GM18870 (cell line): ENCODE measurements around the gene TAF4.
"Not testable (repeated sequence)": the region's sequence is repeated elsewhere in the genome, so short reads cannot be mapped to it uniquely, and the experiment has no call there.

Experiments used
- ATAC-seq: cut with Tn5 transposase; IDR thresholded peaks from one replicate; pipeline ENCODE4 v1.9.1; 2021; ENCODE audit warnings: moderate library complexity; ENCODE audit not compliant: unreplicated experiment

TAF4 gene

DNA sequence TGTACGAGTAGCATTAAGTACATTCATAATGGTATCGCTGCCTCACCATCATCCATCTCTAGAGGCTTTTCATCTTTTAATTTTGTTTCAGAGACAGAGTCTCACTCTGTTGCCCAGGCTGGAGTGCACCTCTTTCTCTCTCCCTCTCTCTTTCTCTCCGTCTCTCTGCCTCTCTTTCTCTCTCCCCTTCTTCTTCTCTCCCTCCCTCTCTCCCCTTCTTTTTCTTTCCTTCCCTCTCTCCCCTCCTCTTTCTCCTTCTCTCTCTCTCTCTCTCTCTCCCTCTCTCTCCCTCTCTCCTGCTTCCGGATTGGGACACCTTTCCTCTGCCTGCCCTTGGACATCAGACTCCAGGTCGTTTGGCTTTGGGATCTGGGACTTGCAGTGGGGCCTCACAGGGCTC lies 17.6 kb upstream of the TAF4 start:
- no peak for ATAC-seq

DNA sequence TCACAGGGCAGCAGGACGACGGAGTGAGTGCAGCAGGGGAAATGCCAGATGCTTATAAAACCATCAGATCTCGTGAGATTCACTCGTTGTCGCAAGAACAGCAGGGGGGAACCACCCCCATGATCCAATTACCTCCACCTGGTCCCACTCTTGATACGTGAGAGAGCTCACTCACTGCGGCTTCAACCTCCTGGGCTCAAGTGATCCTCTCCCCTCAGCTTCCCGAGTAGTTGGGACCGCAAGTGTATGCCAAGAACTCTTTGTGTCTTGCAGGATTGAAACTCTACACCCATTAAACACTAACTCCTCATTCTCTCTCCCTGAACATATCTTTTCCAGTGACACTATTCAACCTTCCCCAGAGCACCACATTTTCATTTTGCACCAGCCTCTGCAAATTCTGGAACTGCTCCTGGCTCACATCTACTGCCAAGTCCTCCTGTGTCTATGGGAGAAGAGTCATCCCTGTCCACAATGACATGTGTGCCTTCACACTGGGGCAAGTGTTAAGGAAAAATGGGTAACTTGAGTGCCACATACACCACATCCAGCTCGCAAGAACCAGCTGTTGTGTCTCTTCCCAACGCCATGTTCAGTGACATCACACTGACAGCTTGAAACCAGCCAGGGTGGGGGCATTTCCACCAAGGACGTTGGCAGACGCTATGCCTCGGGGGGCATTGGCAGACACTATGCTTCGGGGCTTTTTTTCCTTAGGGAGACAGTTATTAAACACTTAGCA lies 14.7 kb upstream of the TAF4 start:
- no peak for ATAC-seq

- no peak for ATAC-seq
These were observed 13.5 kb upstream of the TAF4 start for GRCh38 chr20:62079166-62079565.

- ATAC-seq = no peak
These were observed 7.6 kb upstream of the TAF4 start for GRCh38 chr20:62073323-62073722.

GRCh38 chr20:62071669-62072430 lies 6.2 kb upstream of the TAF4 start:
- not testable (repeated sequence) for ATAC-seq

DNA sequence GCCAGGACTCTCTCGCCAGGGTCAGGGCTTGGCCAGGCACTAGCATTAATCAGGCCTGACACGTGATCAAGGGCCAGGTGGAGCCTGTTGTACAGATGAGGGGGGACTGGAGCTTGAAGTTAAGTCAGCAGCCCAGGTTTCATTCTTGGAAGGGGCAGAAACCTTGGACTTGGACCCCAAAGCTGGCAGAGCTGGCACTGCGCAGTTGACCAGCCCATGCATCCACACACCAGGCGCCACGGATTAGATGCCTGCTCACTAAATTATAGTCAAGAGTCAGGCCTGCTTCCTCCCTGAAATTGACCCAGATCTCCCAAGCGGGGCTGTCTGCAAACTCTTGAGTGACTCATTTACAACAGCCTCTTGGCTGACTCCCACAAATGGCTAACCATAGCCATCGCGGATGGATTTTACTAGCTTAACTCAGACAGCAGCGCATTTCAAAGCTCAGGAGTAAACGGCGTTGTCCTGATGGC lies 4.1 kb upstream of the TAF4 start:
- ATAC-seq = no peak

GRCh38 chr20:62068997-62069396 lies 3.3 kb upstream of the TAF4 start:
- ATAC-seq = no peak

GRCh38 chr20:62067547-62068260 lies 2.0 kb upstream of the TAF4 start:
- no peak for ATAC-seq

DNA sequence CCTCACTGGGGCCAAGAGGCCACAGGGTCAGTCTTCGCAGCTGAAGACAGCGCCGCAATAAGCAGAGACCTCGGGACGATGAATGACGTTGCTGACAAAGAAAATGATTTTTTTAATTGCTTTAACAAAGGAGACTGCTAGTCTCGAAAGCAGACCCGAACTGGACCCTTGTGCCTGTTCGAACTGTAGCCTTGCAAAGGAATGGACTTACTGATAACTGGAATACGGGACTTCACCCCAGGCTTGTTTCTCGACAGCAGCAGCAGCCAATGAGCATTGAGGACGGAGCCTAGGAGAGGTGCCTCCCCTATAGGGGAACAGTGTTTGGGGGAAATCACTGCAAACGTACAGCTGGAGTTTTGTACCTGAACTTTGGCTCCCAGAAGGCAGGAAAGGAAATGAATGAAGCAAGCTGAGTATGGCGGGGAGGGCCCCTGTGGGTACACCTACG lies 1.3 kb upstream of the TAF4 start:
- no peak for ATAC-seq

DNA sequence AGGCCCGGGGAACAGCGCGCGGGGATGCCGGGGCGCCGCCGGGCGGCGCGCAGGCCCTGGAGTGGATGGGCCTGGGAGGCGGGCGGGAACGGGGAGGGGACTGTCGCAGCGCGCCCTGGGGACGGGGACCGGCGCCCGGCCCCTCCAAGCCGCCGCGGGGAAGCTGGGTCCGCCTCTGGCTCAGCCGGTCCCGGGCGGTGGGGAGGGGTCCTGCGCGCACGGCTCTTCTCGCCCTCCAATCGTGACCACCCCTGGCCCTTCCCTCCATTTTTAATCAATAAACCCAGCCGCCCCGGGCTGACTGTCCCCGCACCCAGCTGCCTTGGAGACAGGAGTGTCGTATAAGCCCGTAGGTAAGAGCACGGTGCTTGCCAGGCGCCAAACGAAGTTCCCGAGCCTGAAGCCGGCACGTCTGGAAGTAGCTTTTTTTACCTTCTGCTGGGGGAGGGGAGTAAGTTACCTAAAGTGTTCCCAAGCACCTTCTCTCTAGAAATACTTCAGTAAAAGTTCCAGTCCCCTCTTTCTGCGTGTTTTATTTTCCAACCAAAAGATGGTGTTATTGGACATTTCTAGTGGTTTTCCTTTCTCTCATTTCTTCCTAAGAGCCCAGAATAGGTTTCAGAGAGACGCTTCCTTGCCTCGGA lies 780 bp upstream of the TAF4 start:
- ATAC-seq = no peak

DNA sequence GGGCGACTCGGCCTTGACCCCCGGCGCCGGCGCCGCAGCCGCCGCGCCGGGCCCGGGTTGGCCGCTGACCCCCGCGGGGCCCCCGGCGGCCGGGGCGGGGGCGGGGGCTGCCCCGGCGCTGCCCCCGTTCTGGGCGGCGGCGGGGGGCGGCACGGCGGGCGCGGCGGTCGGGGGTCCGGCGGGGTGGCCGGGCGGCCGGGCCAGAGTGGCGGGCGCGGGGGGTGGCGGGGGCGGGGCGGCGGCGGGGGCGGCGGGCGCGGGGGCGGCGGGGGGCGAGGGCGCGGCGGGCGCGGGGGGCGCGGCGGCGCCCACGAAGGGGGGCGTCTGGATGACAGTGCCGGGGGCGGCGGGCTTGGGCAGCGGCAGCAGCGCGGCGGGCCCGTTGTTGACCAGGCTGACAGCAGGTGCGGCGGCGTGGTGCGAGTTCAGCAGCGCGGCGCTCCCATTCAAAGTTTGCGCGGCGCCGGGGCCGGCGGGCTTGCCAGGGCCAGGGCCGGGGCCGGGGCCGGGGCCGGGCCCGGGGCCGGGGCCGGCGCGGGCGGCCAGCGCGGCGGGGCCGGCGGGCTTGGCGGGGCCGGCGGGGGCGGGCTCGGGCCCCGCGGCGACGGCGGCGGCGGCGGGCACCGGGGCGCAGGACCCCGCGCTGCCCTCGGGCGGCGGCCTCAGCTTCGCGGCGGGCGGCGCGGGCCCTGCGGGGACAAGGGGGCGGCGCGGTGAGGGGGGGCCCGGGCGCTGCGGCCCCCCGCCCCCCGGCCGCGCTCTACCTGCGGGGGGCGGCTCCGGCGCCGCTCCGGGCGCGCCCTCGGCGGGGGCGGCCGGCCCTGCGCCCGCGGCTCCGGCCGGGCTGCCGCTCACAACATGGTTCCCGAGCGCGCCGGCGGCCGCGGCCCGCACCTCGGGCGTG lies 659 bp downstream of the TAF4 start:
- ATAC-seq = no peak

GRCh38 chr20:62063981-62064769 lies 1.5 kb downstream of the TAF4 start:
- no peak for ATAC-seq

DNA sequence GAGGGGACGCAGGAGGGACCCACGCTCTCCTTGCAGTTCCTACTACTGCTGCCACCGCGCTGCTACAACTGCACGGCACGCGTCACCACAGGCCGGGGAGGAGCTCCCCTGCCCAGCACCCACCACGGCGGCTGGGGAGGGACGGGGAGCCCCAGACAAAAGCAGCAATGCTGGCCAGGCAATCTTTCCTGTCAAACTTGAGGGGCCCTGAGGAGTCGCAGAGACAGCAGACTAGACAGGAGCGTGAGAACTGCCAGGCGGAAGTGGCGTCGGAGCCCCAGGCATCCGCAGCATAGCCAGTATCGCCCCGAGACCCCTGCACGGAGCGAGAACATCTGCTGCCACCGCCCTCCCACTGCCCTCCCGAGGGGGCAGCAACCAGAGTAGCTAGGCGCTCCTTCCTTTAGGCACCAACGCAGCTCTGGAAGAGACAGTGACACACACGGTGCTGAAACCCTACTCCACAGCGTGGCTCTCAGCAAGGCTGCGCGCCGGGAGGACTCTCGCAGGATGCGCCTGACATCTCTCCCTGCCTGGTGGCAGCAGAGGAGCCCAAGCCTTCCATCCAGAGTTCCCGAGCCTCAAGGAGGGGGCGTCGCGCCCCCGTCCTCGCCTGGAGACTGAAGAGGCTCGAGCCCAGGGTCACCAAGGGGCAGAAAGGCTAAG lies 2.2 kb downstream of the TAF4 start:
- ATAC-seq = no peak

DNA sequence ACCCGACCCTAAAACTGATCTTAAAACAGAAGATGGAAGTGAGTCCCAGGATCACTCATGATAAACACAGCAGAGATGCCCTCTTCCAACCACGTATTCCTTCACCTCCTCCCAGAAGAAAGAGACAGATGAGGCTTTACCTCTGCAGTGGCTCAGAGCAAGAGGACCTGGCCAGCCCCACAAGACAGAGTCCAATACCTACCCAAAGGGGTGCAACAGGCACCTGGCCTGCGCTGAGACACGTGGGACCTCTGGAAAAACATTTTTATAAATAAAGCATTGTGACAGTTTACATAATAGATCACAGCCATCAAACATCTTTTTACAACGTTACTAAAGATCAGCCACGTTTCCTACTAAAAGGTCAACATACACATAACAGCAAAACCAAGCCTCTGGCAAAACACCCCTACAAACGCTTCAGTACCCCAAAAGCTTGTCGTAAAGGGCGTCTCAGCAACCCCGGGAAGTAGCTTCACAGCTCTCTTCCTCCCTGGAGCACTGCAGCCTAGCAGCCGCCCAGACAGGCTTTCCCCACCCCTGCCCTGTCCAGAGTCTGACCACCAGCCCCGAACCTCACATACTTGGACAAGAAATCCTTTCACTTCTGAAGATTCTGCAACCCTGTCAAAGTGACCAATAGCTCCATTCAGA lies 2.9 kb downstream of the TAF4 start:
- no peak for ATAC-seq

GRCh38 chr20:62061851-62062423 lies 3.7 kb downstream of the TAF4 start:
- ATAC-seq = no peak

GRCh38 chr20:62060631-62061541 lies 4.8 kb downstream of the TAF4 start:
- ATAC-seq = no peak
